ENCODE measurements around the gene CDH13. TPM values are rescaled to one million over a fixed set of nuclear protein-coding genes. Genes with fewer than 3 reads are reported as not detected.

Gene CDH13
- total and polyA plus RNA-seq, 2 experiments from 2014 or later = 1.6 to 4.4 TPM

GRCh38 chr16:82665025-82665424, 38.3 kb downstream of the CDH13 start:
- peaks cover 3% of the 10 kb centered on the region; the same call in 1 of the 3 replicates for H3K4me1 Mint-ChIP-seq
- H3K27ac Mint-ChIP-seq = no peak overlapping the region
- no peaks in the 10 kb centered on the region for H3F3A ChIP-seq (replicated peaks; ENCODE audit: low read depth)
- H3K36me3 ChIP-seq (ENCODE audit: insufficient read depth) = no peaks in the 10 kb centered on the region
- H3K4me3 Mint-ChIP-seq = no peak overlapping the region
- H4K20me1 ChIP-seq (replicated peaks; ENCODE audit: insufficient read depth) = no peaks in the 10 kb centered on the region
- H2AFZ ChIP-seq = no peak overlapping the region
- H3K9me3 Mint-ChIP-seq = no peaks in the 10 kb centered on the region
- 0 out of 2 replicates have a peak, but pooled peaks cover 4% of the 10 kb centered on the region for H3K9me2 ChIP-seq (ENCODE audit: insufficient read depth)
- DNase-seq (ENCODE audit: low spot score) = no peak
- no peak overlapping the region for H3K4me2 ChIP-seq
- no peaks in the 10 kb centered on the region for H3K27me3 ChIP-seq (ENCODE audit: insufficient read depth)
- no peak overlapping the region for H3K4me3 ChIP-seq
- no peak for ATAC-seq
- H3K27ac ChIP-seq (ENCODE audit: low read depth) = no peak overlapping the region
- H3K79me2 ChIP-seq (replicated peaks; ENCODE audit: insufficient read depth) = no peaks in the 10 kb centered on the region
- no peaks in the 10 kb centered on the region for H3K27me3 Mint-ChIP-seq (ENCODE audit: insufficient read depth, low read depth, poor library complexity)
- H3K36me3 Mint-ChIP-seq (ENCODE audit: low read depth) = no peaks in the 10 kb centered on the region
- TF ChIP-seq REST (IDR thresholded peaks at IDR 0.05; ENCODE audit: unreplicated experiment) = no peak
- no peak for TF ChIP-seq NANOG (IDR thresholded peaks at IDR 0.05; ENCODE audit: borderline replicate concordance)
- no peak for TF ChIP-seq EZH2phosphoT487 (IDR thresholded peaks at IDR 0.05; ENCODE audit: unreplicated experiment)
- no peak for TF ChIP-seq JUNB (IDR thresholded peaks at IDR 0.05; ENCODE audit: unreplicated experiment)
- no peak for TF ChIP-seq POLR2AphosphoS5 (IDR thresholded peaks at IDR 0.05; ENCODE audit: low read depth)
- no peak for TF ChIP-seq CREB1 (CRISPR knock-in tag; IDR thresholded peaks at IDR 0.05; ENCODE audit: low read depth)
- no peak for TF ChIP-seq ETS1 (IDR thresholded peaks at IDR 0.05)
- no peak for TF ChIP-seq ZNF114 (CRISPR knock-in tag; IDR thresholded peaks at IDR 0.05)
- no peak for TF ChIP-seq ZNF331 (CRISPR knock-in tag; IDR thresholded peaks at IDR 0.05; ENCODE audit: low read depth)
- no peak for TF ChIP-seq EZH2 (IDR thresholded peaks at IDR 0.05; ENCODE audit: low read depth, unreplicated experiment)
- no peak for TF ChIP-seq ZNF462 (CRISPR knock-in tag; IDR thresholded peaks at IDR 0.05)
- no peak for TF ChIP-seq CTCF (conservative IDR thresholded peaks at IDR 0.05; ENCODE audit: low read depth in 2 of 2)
- TF ChIP-seq STAT1 (IDR thresholded peaks at IDR 0.05; ENCODE audit: unreplicated experiment) = no peak
- no peaks in the 10 kb centered on the region for H3K4me1 ChIP-seq (ENCODE audit: insufficient read depth)

Data from GM23338 (cell line).